Neural progenitor cell (in vitro differentiated cells): ENCODE data around the gene HAND2.

Source experiments
- EZH2 ChIP-seq: fragments of 200-600 bp; sonication (generic); IDR thresholded peaks from 2 replicates; pipeline ENCODE4 v1.6.1; 2017; ENCODE audit warnings: antibody characterized with exemption, mild to moderate bottlenecking, moderate library complexity
- EZH2phosphoT487 ChIP-seq: fragments of 200-600 bp; sonication (generic); IDR thresholded peaks from 2 replicates; pipeline ENCODE4 v1.6.1; 2017; ENCODE audit warnings: antibody characterized with exemption
- TF ChIP-seq, protein P1 (sequence below): fragments of 200-600 bp; sonication (generic); IDR thresholded peaks from 2 replicates; pipeline ENCODE4 v1.5.1; 2017; ENCODE audit warnings: antibody characterized with exemption, mild to moderate bottlenecking

DNA sequence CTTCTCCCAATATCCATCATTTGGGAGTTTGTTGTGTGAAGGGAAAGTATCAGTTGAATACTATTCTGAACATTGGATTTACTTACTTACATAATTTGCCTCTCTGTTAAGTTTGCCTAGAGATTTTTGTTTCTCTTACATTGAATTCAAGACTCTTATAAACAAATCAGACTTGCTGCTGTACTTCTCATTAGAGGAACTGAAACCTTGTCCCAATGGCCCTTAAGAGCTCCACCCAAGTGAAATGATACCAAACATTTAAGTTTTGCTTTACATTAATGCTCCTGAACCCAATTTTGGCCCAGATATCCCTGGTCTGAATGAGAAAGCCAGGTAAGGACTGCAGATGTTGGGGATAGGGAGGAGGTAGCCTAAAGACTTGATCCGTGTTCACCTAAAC is 32.0 kb downstream of the HAND2 start:
- TF ChIP-seq EZH2 = no peak
- TF ChIP-seq, protein P1, sequence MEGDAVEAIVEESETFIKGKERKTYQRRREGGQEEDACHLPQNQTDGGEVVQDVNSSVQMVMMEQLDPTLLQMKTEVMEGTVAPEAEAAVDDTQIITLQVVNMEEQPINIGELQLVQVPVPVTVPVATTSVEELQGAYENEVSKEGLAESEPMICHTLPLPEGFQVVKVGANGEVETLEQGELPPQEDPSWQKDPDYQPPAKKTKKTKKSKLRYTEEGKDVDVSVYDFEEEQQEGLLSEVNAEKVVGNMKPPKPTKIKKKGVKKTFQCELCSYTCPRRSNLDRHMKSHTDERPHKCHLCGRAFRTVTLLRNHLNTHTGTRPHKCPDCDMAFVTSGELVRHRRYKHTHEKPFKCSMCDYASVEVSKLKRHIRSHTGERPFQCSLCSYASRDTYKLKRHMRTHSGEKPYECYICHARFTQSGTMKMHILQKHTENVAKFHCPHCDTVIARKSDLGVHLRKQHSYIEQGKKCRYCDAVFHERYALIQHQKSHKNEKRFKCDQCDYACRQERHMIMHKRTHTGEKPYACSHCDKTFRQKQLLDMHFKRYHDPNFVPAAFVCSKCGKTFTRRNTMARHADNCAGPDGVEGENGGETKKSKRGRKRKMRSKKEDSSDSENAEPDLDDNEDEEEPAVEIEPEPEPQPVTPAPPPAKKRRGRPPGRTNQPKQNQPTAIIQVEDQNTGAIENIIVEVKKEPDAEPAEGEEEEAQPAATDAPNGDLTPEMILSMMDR = no peak
- no peak for TF ChIP-seq EZH2phosphoT487
